ENCODE data around the gene SYP. TPM values are rescaled to one million over a fixed set of nuclear protein-coding genes. Genes with fewer than 3 reads are reported as not detected.
"Not testable (repeated sequence)": the region's sequence is repeated elsewhere in the genome, so short reads cannot be mapped to it uniquely, and the experiment has no call there.

Gene SYP
- total RNA-seq, 1 donor from 2014 or later, result 3.8 TPM

GRCh38 chrX:49183701-49184281, 16.2 kb downstream of the SYP start:
- Mint-ChIP-seq H3K9me3 (no peaks in the 10 kb centered on the region), H3K4me1 (ENCODE audit: low read depth) (peaks cover 14% of the 10 kb centered on the region), H3K4me3 (ENCODE audit: low read depth) (peak overlapping the region; percentile 37), H3K27me3 (ENCODE audit: low read depth) (no peaks in the 10 kb centered on the region), H3K36me3 (ENCODE audit: low read depth) (peaks cover 37% of the 10 kb centered on the region), H3K27ac (peak overlapping the region; percentile 46)
- intact Hi-C loops (cut with micrococcal nuclease), result no loop called here
- DNase-seq (ENCODE audit: low spot score), result no peak

GRCh38 chrX:49179358-49179757, 20.6 kb downstream of the SYP start:
- Mint-ChIP-seq H3K36me3 (ENCODE audit: low read depth) (peaks cover 65% of the 10 kb centered on the region), H3K4me3 (ENCODE audit: low read depth) (no peak overlapping the region), H3K4me1 (ENCODE audit: low read depth) (peaks cover 3% of the 10 kb centered on the region), H3K27me3 (ENCODE audit: low read depth) (no peaks in the 10 kb centered on the region), H3K27ac (peak overlapping the region; percentile 28), H3K9me3 (no peaks in the 10 kb centered on the region)
- intact Hi-C loops (cut with micrococcal nuclease), result no loop called here
- no peak for DNase-seq (ENCODE audit: low spot score)

- intact Hi-C loops (cut with micrococcal nuclease), result no loop called here
- Mint-ChIP-seq H3K4me3 (ENCODE audit: low read depth) (no peak overlapping the region), H3K27me3 (ENCODE audit: low read depth) (no peaks in the 10 kb centered on the region), H3K27ac (no peak overlapping the region), H3K9me3 (no peaks in the 10 kb centered on the region), H3K4me1 (ENCODE audit: low read depth) (peaks cover 6% of the 10 kb centered on the region), H3K36me3 (ENCODE audit: low read depth) (peaks cover 62% of the 10 kb centered on the region)
- no peak for DNase-seq (ENCODE audit: low spot score)
Measured at GRCh38 chrX:49178537-49178936, 21.5 kb downstream of the SYP start.

GRCh38 chrX:49177873-49178480, 22.0 kb downstream of the SYP start:
- H3K36me3 Mint-ChIP-seq (ENCODE audit: low read depth), result peaks cover 65% of the 10 kb centered on the region
- intact Hi-C loops (cut with micrococcal nuclease), result no loop called here
- no peak for DNase-seq (ENCODE audit: low spot score)
- H3K27me3 Mint-ChIP-seq (ENCODE audit: low read depth), result no peaks in the 10 kb centered on the region
- no peak overlapping the region for H3K4me3 Mint-ChIP-seq (ENCODE audit: low read depth)
- H3K9me3 Mint-ChIP-seq, result no peaks in the 10 kb centered on the region
- no peak overlapping the region for H3K27ac Mint-ChIP-seq
- peaks cover 9% of the 10 kb centered on the region for H3K4me1 Mint-ChIP-seq (ENCODE audit: low read depth)

GRCh38 chrX:49177338-49177833, 22.6 kb downstream of the SYP start:
- no peaks in the 10 kb centered on the region for H3K9me3 Mint-ChIP-seq
- peaks cover 13% of the 10 kb centered on the region for H3K4me1 Mint-ChIP-seq (ENCODE audit: low read depth)
- DNase-seq (ENCODE audit: low spot score), result no peak
- H3K27ac Mint-ChIP-seq, result no peak overlapping the region
- H3K27me3 Mint-ChIP-seq (ENCODE audit: low read depth), result no peaks in the 10 kb centered on the region
- intact Hi-C loops (cut with micrococcal nuclease), result no loop called here
- peaks cover 66% of the 10 kb centered on the region for H3K36me3 Mint-ChIP-seq (ENCODE audit: low read depth)
- H3K4me3 Mint-ChIP-seq (ENCODE audit: low read depth), result no peak overlapping the region

GRCh38 chrX:49176421-49177326, 23.3 kb downstream of the SYP start:
- Mint-ChIP-seq H3K9me3 (no peaks in the 10 kb centered on the region), H3K27me3 (ENCODE audit: low read depth) (no peaks in the 10 kb centered on the region), H3K4me3 (ENCODE audit: low read depth) (no peak overlapping the region), H3K27ac (no peak overlapping the region), H3K36me3 (ENCODE audit: low read depth) (peaks cover 63% of the 10 kb centered on the region), H3K4me1 (ENCODE audit: low read depth) (peaks cover 13% of the 10 kb centered on the region)
- DNase-seq (ENCODE audit: low spot score), result no peak
- intact Hi-C loops (cut with micrococcal nuclease), result no loop called here

GRCh38 chrX:49175435-49176274, 24.3 kb downstream of the SYP start:
- Mint-ChIP-seq H3K36me3 (ENCODE audit: low read depth) (peaks cover 57% of the 10 kb centered on the region), H3K27ac (no peak overlapping the region), H3K27me3 (ENCODE audit: low read depth) (no peaks in the 10 kb centered on the region), H3K9me3 (no peaks in the 10 kb centered on the region), H3K4me3 (ENCODE audit: low read depth) (no peak overlapping the region), H3K4me1 (ENCODE audit: low read depth) (peaks cover 13% of the 10 kb centered on the region)
- DNase-seq (ENCODE audit: low spot score), result no peak
- intact Hi-C loops (cut with micrococcal nuclease), result no loop called here

GRCh38 chrX:49174723-49175122, 25.3 kb downstream of the SYP start:
- no peak overlapping the region for H3K27ac Mint-ChIP-seq
- no peaks in the 10 kb centered on the region for H3K9me3 Mint-ChIP-seq
- H3K4me1 Mint-ChIP-seq (ENCODE audit: low read depth), result peaks cover 13% of the 10 kb centered on the region
- no peak overlapping the region for H3K4me3 Mint-ChIP-seq (ENCODE audit: low read depth)
- intact Hi-C loops (cut with micrococcal nuclease), result no loop called here
- H3K36me3 Mint-ChIP-seq (ENCODE audit: low read depth), result peaks cover 51% of the 10 kb centered on the region
- DNase-seq (ENCODE audit: low spot score), result no peak
- no peaks in the 10 kb centered on the region for H3K27me3 Mint-ChIP-seq (ENCODE audit: low read depth)

GRCh38 chrX:49173544-49173943, 26.4 kb downstream of the SYP start:
- intact Hi-C loops (cut with micrococcal nuclease), result loop anchor here (2.0 kb wide), 1 partner anchor 13 kb away; the partner anchor contains the start of gene PRICKLE3
- not testable (repeated sequence) for H3K9me3 Mint-ChIP-seq
- H3K36me3 Mint-ChIP-seq (ENCODE audit: low read depth), result peaks cover 42% of the 10 kb centered on the region

GRCh38 chrX:49172280-49172780, 27.7 kb downstream of the SYP start:
- peak; percentile 69 for DNase-seq (ENCODE audit: low spot score)
- Mint-ChIP-seq H3K36me3 (ENCODE audit: low read depth) (peaks cover 37% of the 10 kb centered on the region), H3K4me3 (ENCODE audit: low read depth) (peak overlapping the region; percentile 86), H3K4me1 (ENCODE audit: low read depth) (peaks cover 20% of the 10 kb centered on the region), H3K9me3 (no peaks in the 10 kb centered on the region), H3K27me3 (ENCODE audit: low read depth) (no peaks in the 10 kb centered on the region), H3K27ac (peak overlapping the region; percentile 84)
- intact Hi-C loops (cut with micrococcal nuclease), result loop anchor here (2.0 kb wide), 1 partner anchor 14 kb away; the partner anchor contains the start of gene PRICKLE3

More at GRCh38 chrX:49173544-49173943, 26.4 kb downstream of the SYP start:
- Mint-ChIP-seq H3K4me1 (ENCODE audit: low read depth) (peaks cover 13% of the 10 kb centered on the region), H3K4me3 (ENCODE audit: low read depth) (peak overlapping the region; percentile 86)
- DNase-seq (ENCODE audit: low spot score); H3K27me3 Mint-ChIP-seq (ENCODE audit: low read depth); H3K27ac Mint-ChIP-seq: not testable (repeated sequence)

- peaks cover 23% of the 10 kb centered on the region for H3K4me1 Mint-ChIP-seq (ENCODE audit: low read depth)
- H3K4me3 Mint-ChIP-seq (ENCODE audit: low read depth), result peak within 1 kb of the TSS; percentile 86
- intact Hi-C loops (cut with micrococcal nuclease), result loop anchor here (2.0 kb wide), 1 partner anchor 15 kb away; the partner anchor contains the start of gene PRICKLE3
- H3K27ac Mint-ChIP-seq, result peak within 1 kb of the TSS; percentile 84
- H3K9me3 Mint-ChIP-seq, result no peaks in the 10 kb centered on the region
- H3K27me3 Mint-ChIP-seq (ENCODE audit: low read depth), result no peaks in the 10 kb centered on the region
- DNase-seq (ENCODE audit: low spot score), result peak; percentile 54
- peaks cover 35% of the 10 kb centered on the region for H3K36me3 Mint-ChIP-seq (ENCODE audit: low read depth)
Measured at GRCh38 chrX:49171752-49172279, 28.2 kb downstream of the SYP start, which contains the start of gene PLP2. Gene PLP2 (plus strand): TSS chrX:49171898. CDS start chrX:49172001, 103 bp downstream.
